GM12878 (cell line): ENCODE data around the gene SUSD6. TPM values are rescaled to one million over a fixed set of nuclear protein-coding genes. Genes with fewer than 3 reads are reported as not detected.

Source experiments
- ATAC-seq: fragments of 200-7000 bp; cut with Tn5 transposase; 3 replicates; pipeline ENCODE4 v1.9.1; 2020; ENCODE audit warnings: mild to moderate bottlenecking, moderate library complexity
- BruUV-seq: library from RNA; stranded (reverse); fragments of 400-500 nt; replicated peaks from 2 replicates; lab custom pipeline; 2021; lab: Mats Ljungman, UMichigan
- CTCF ChIA-PET: fragments of 300-600 bp; sonication (Branson Sonifier 250); formaldehyde crosslinking; extraction: SDS; loops from one replicate; lab custom pipeline; 2021; ENCODE audit warnings: inconsistent platforms; lab: Yijun Ruan, JAX
- POLR2A ChIA-PET: fragments of 350-600 bp; formaldehyde crosslinking; extraction: SDS; loops from one replicate; lab custom pipeline; 2021; ENCODE audit warnings: inconsistent platforms; lab: Charles Lee
- RAD21 ChIA-PET: fragments of 300-600 bp; sonication (Branson Sonifier 250); formaldehyde crosslinking; loops from one replicate; lab custom pipeline; 2023; ENCODE audit warnings: antibody characterized with exemption; ENCODE audit not compliant: unreplicated experiment; lab: Charles Lee
- SMC1A ChIA-PET: fragments of 300-600 bp; sonication (Branson Sonifier 250); formaldehyde crosslinking; loops from one replicate; lab custom pipeline; 2023; ENCODE audit not compliant: unreplicated experiment, uncharacterized antibody; lab: Charles Lee
- DNase-seq: peaks from one replicate; pipeline ENCODE4 v3.0.0-alpha.2; 2011; ENCODE audit warnings: low read depth, low spot score
- FAIRE-seq: peaks from 3 replicates; lab custom pipeline; 2011; peaks lifted over from hg19 to GRCh38; lab: Jason Lieb, UNC
- H2AFZ ChIP-seq: 2 replicates; pipeline ENCODE4 v1.6.0; 2011; ENCODE audit warnings: low read depth, low read length, control low read depth; ENCODE audit not compliant: control insufficient read depth
- H3K27ac ChIP-seq: 2 replicates; pipeline ENCODE4 v1.5.1; 2011; ENCODE audit warnings: control low read depth; ENCODE audit not compliant: control insufficient read depth, insufficient read depth
- H3K27me3 ChIP-seq, 2 experiments: replicated peaks in 1 of 2; 2 replicates each; pipeline versions ENCODE4 v1.6.0 to v1.6.1; 2011; ENCODE audit warnings: low read length in 1 of 2; ENCODE audit not compliant: control insufficient read depth in 2 of 2, insufficient read depth in 2 of 2
- H3K36me3 ChIP-seq, 2 experiments: 2 replicates each; pipeline ENCODE4 v1.5.1; 2011; ENCODE audit warnings: low read length in 1 of 2; ENCODE audit not compliant: control insufficient read depth in 2 of 2, insufficient read depth in 2 of 2
- H3K4me1 ChIP-seq: 2 replicates; pipeline ENCODE4 v1.6.1; 2011; ENCODE audit warnings: mild to moderate bottlenecking, low read length, moderate library complexity, mixed read lengths; ENCODE audit not compliant: control insufficient read depth, insufficient read depth
- H3K4me2 ChIP-seq: 2 replicates; pipeline ENCODE4 v1.6.0; 2011; ENCODE audit warnings: control low read depth; ENCODE audit not compliant: control insufficient read depth, insufficient read depth
- H3K4me3 ChIP-seq: fragments of 200-600 bp; sonication (generic); 2 replicates; pipeline ENCODE4 v1.5.1; 2016
- H3K79me2 ChIP-seq: 2 replicates; pipeline ENCODE4 v1.6.0; 2011; ENCODE audit warnings: low read length; ENCODE audit not compliant: control insufficient read depth, insufficient read depth
- H3K9ac ChIP-seq: 2 replicates; pipeline ENCODE4 v1.8.0; 2011; ENCODE audit warnings: low read length, control low read depth, mixed read lengths; ENCODE audit not compliant: control insufficient read depth, insufficient read depth
- H3K9me3 ChIP-seq: replicated peaks from 3 replicates; pipeline ENCODE4 v1.5.1; 2011; ENCODE audit warnings: mild to moderate bottlenecking, low read length; ENCODE audit not compliant: control insufficient read depth, insufficient read depth
- H4K20me1 ChIP-seq: 2 replicates; pipeline ENCODE4 v1.6.0; 2011; ENCODE audit not compliant: control insufficient read depth, insufficient read depth
- KAT2A ChIP-seq: conservative IDR thresholded peaks from 2 replicates; pipeline ENCODE4 v1.6.1; 2011; ENCODE audit warnings: low read depth, low read length; ENCODE audit not compliant: control insufficient read depth
- SKIL ChIP-seq: fragments of 450-650 bp; IDR thresholded peaks from 2 replicates; pipeline ENCODE4 v1.6.1; 2017; ENCODE audit warnings: mild to moderate bottlenecking, low read depth, inconsistent platforms; ENCODE audit not compliant: poor library complexity, severe bottlenecking
- SPI1 ChIP-seq: IDR thresholded peaks from 2 replicates; pipeline ENCODE4 v1.6.1; 2011; ENCODE audit warnings: low read depth, mild to moderate bottlenecking, low read length, moderate library complexity, borderline replicate concordance; ENCODE audit not compliant: insufficient read depth
- TAF1 ChIP-seq: IDR thresholded peaks from 2 replicates; pipeline ENCODE4 v1.6.1; 2011; ENCODE audit warnings: mild to moderate bottlenecking, low read depth, low read length, borderline replicate concordance
- ZNF24 ChIP-seq: fragments of 450-650 bp; IDR thresholded peaks from 2 replicates; pipeline ENCODE4 v1.6.1; 2017; ENCODE audit warnings: antibody characterized with exemption, mild to moderate bottlenecking
- WGBS: methylation state at CpG from one replicate; pipeline ENCODE4 v1.1.6; 2016; ENCODE audit warnings: low lambda C conversion rate; ENCODE audit not compliant: insufficient replicate concordance, insufficient coverage; ENCODE audit errors: missing lambda C conversion rate; 5-methylcytosine and 5-hydroxymethylcytosine counted together
- in situ Hi-C: fragments of 300-500 bp; cut with MboI; formaldehyde crosslinking; loops from 9 replicates; pipeline ENCODE4 v1.14.3; 2018; ENCODE audit warnings: mixed read lengths
- intact Hi-C: fragments of 100-400 bp; cut with micrococcal nuclease; formaldehyde crosslinking; loops from one replicate; pipeline ENCODE4 v1.14.2; 2022; ENCODE audit not compliant: unreplicated experiment
- polyA plus RNA-seq, 11 experiments: library from polyadenylated mRNA; depleted of rRNA in 4 of 11; unstranded in 6 of 11; stranded (reverse) in 5 of 11; fragments of >200 nt; fragmentation: Nextera tagmentation in 4 of 11; fragmentation: Illumina TruSeq in 1 of 11; extraction: Ambion mirVana in 4 of 11; extraction: Trizol in 1 of 11; gene quantifications; 1 replicate in 1 of 11; 2 replicates in 10 of 11; pipeline versions ENCODE4 v1.2.1 to v1.2.3, GENCODE V29; 2011 to 2016; ENCODE audit warnings: inconsistent platforms in 2 of 11, missing spikeins in 2 of 11, low read depth in 1 of 11
- total RNA-seq, 4 experiments: library from RNA; depleted of rRNA in 3 of 4; stranded (reverse); fragments of >200 nt in 3 of 4; fragmentation: Illumina TruSeq in 1 of 4; extraction: Trizol in 1 of 4; gene quantifications; 2 replicates each; pipeline versions ENCODE4 v1.2.1 to v1.2.3, GENCODE V29; 2013 to 2021

Gene SUSD6
- total and polyA plus RNA-seq, 10 of the 15 experiments (the other 5 are each of a cell fraction or from before 2014, with no cell fraction given) = 6.6 to 39.8 (median 20.2) TPM

DNA sequence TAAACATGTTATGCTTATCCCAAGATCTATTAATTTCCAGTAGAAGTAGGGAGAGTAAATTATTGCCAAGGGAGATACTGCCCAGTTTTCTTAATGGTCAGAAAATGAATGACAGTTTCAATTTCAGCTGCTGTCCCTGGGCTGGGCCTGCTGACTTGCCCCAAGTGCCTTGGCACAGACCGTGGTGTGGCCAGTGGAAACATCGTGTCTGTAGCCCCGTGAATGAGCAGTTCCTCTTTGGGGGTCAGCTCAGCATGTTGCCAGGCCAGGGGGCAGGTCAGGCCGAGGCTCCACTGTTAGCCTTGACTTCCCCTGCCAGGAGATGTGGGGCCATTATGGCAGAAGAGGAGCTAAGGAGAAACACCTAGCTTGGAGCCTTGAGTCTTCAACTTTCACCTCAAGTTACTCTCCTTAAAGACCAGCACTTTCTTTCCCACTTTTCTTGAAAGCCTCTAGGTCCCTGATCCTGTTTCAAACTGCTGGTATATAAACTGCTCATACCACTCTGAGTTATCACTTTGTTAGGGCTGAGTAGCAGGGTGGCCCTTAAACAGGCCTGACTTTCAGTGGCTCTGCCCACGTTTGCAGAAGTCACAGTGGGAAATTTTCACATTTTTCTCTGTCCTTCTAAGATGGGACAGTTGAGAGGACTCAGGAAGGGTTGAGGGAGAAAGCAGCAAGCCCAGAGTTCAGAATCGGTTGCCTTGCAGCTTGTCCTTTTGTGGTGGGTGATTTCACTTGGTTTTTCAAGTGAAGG is 73.2 kb downstream of the SUSD6 start:
- FAIRE-seq (no peak), DNase-seq (no peak), ATAC-seq (peak; percentile 68)
- ChIA-PET POLR2A (interaction anchor here (0.9 to 3.3 kb wide), 2 partner anchors 10 kb away, joined by 3 to 11 read pairs; no protein-coding TSS in a partner anchor), CTCF (interaction anchor here (0.8 to 2.1 kb wide), 3 partner anchors 12 to 79 kb away, joined by 3 to 12 read pairs (median 4); no protein-coding TSS in a partner anchor), RAD21 (interaction anchor here (1.1 to 1.5 kb wide), 7 partner anchors 10 to 77 kb away, joined by 3 to 6 read pairs (median 4); no protein-coding TSS in a partner anchor), SMC1A (interaction anchor here (0.8 to 3.2 kb wide), 10 partner anchors 8 to 72 kb away, joined by 3 to 15 read pairs (median 4); no protein-coding TSS in a partner anchor)
- H2AFZ ChIP-seq = no peak overlapping the region
- no peaks in the 10 kb centered on the region for H3K27me3 ChIP-seq
- BruUV-seq = no TSS peak
- H3K4me3 ChIP-seq = no peak overlapping the region
- H3K36me3 ChIP-seq = peaks cover 0 to 7% of the 10 kb centered on the region in 2 experiments; a peak in 2 of 4 replicates
- no peaks in the 10 kb centered on the region for H3K9me3 ChIP-seq
- H3K4me2 ChIP-seq = peak overlapping the region; percentile 66
- peak overlapping the region; percentile 12; the same call in 1 of the 2 replicates for H3K9ac ChIP-seq
- H4K20me1 ChIP-seq = peaks cover 9% of the 10 kb centered on the region; the same call in 1 of the 2 replicates
- no peak for TF ChIP-seq SKIL
- TF ChIP-seq KAT2A = no peak
- TF ChIP-seq ZNF24 = no peak
- peak; percentile 54; the same call in 1 of the 2 replicates for TF ChIP-seq SPI1
- no peak for TF ChIP-seq TAF1
- peaks cover 83% of the 10 kb centered on the region for H3K79me2 ChIP-seq
- intact Hi-C loops = no loop called here
- in situ Hi-C loops = no loop called here
- peak overlapping the region; percentile 61 for H3K27ac ChIP-seq
- peaks cover 46% of the 10 kb centered on the region for H3K4me1 ChIP-seq
- WGBS = 14% methylated on average over 6 of the region's 6 CpGs
